Stomach (tissue), 9 donors: Measurements from ENCODE around the gene TNPO2. TPM values are rescaled to one million over a fixed set of nuclear protein-coding genes. Genes with fewer than 3 reads are reported as not detected.

Experiments used
- DNase-seq, 2 donors: peaks; one replicate each; pipeline versions ENCODE4 v3.0.0 to v3.0.0-alpha.2; 2013 to 2019
- H3K27ac ChIP-seq, 5 donors: fragments of 200-600 bp in 4 of 5; sonication (generic) in 4 of 5; one replicate each; pipeline ENCODE4 v1.5.1; 2013 to 2019; ENCODE audit warnings: mild to moderate bottlenecking in 1 of 5, moderate library complexity in 1 of 5
- H3K27me3 ChIP-seq, 3 donors: fragments of 200-600 bp; sonication (generic); one replicate each; pipeline ENCODE4 v1.5.1; 2017 to 2019; ENCODE audit warnings: mixed run types in 1 of 3
- H3K36me3 ChIP-seq, 4 donors: fragments of 200-600 bp; sonication (generic); 1 replicate in 3 of 4; 2 replicates in 1 of 4; pipeline ENCODE4 v1.5.1; 2016 to 2019
- H3K4me1 ChIP-seq, 4 donors: fragments of 200-600 bp; sonication (generic); one replicate each; pipeline ENCODE4 v1.5.1; 2016 to 2019
- H3K4me3 ChIP-seq, 4 donors: fragments of 200-600 bp; sonication (generic) in 3 of 4; one replicate each; pipeline ENCODE4 v1.5.1; 2016 to 2019; ENCODE audit warnings: mild to moderate bottlenecking in 1 of 4
- H3K9me3 ChIP-seq, 4 donors: fragments of 200-600 bp; sonication (generic); one replicate each; pipeline ENCODE4 v1.5.1; 2016 to 2019
- EP300 ChIP-seq: sonication (generic); formaldehyde crosslinking; IDR thresholded peaks from one replicate; pipeline ENCODE4 v1.6.1; 2017; ENCODE audit warnings: antibody characterized with exemption
- POLR2A ChIP-seq, 4 donors: fragments of 450-650 bp; IDR thresholded peaks; one replicate each; pipeline ENCODE4 v1.6.1; 2016; ENCODE audit warnings: antibody characterized with exemption in 4 of 4, control low read depth in 2 of 4, mild to moderate bottlenecking in 1 of 4, moderate library complexity in 1 of 4
- POLR2AphosphoS5 ChIP-seq, 3 donors: sonication (generic); formaldehyde crosslinking; IDR thresholded peaks; one replicate each; pipeline ENCODE4 v1.6.1; 2016; ENCODE audit warnings: antibody characterized with exemption in 3 of 3
- WGBS, 5 donors: extraction: QIAGEN DNeasy Blood & Tissue Kit in 3 of 5; methylation state at CpG; one replicate each; pipeline versions ENCODE4 v1.1.5 to v1.1.7; 2013 to 2018; 5-methylcytosine and 5-hydroxymethylcytosine counted together
- intact Hi-C: fragments of 100-400 bp; cut with DNase I; formaldehyde crosslinking; loops from one replicate; pipeline ENCODE4 v1.15.1; 2023; ENCODE audit warnings: low total_unique reads
- polyA plus RNA-seq, 3 donors: library from polyadenylated mRNA; stranded (reverse); fragments of 200-250 nt; gene quantifications; one replicate each; pipeline ENCODE4 v1.2.3, GENCODE V29; 2013
- total RNA-seq, 5 donors: library from RNA; depleted of rRNA; stranded (reverse); fragments of >200 nt; gene quantifications; one replicate each; pipeline versions ENCODE4 v1.1.0 to v1.2.3, GENCODE V29; 2014 to 2016
- TF ChIP-seq, protein P1 (sequence below), 7 experiments: fragments of 450-650 bp in 4 of 7; fragments of 200-600 bp in 3 of 7; sonication (generic) in 3 of 7; IDR thresholded peaks; one replicate each; pipeline ENCODE4 v1.5.1; 2016 to 2019; ENCODE audit warnings: antibody characterized with exemption in 7 of 7, control low read depth in 2 of 7, mild to moderate bottlenecking in 1 of 7
- donor health status: healthy with polysubstance abuse.
- donor health status: Bipolar disorder and iron deficiency.
- donor health status: healthy.

TNPO2 gene
- total and polyA plus RNA-seq, 8 donors, result 13.7 to 143 (median 21.4) TPM

GRCh38 chr19:12708641-12709040 is 15.1 kb downstream of the TNPO2 start:
- WGBS, 5 donors, result 87 to 97% (median 96%) methylated on average over 8 of the region's 8 CpGs
- no peak overlapping the region for H3K4me3 ChIP-seq
- intact Hi-C loops, result no loop called here
- H3K4me1 ChIP-seq, result no peaks in the 10 kb centered on the region
- no peaks in the 10 kb centered on the region for H3K9me3 ChIP-seq
- DNase-seq, result no peak
- no peak overlapping the region for H3K27ac ChIP-seq
- TF ChIP-seq EP300, result no peak
- TF ChIP-seq, protein P1, sequence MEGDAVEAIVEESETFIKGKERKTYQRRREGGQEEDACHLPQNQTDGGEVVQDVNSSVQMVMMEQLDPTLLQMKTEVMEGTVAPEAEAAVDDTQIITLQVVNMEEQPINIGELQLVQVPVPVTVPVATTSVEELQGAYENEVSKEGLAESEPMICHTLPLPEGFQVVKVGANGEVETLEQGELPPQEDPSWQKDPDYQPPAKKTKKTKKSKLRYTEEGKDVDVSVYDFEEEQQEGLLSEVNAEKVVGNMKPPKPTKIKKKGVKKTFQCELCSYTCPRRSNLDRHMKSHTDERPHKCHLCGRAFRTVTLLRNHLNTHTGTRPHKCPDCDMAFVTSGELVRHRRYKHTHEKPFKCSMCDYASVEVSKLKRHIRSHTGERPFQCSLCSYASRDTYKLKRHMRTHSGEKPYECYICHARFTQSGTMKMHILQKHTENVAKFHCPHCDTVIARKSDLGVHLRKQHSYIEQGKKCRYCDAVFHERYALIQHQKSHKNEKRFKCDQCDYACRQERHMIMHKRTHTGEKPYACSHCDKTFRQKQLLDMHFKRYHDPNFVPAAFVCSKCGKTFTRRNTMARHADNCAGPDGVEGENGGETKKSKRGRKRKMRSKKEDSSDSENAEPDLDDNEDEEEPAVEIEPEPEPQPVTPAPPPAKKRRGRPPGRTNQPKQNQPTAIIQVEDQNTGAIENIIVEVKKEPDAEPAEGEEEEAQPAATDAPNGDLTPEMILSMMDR (IDR thresholded peaks at IDR 0.05), result no peak
- TF ChIP-seq POLR2AphosphoS5 (IDR thresholded peaks at IDR 0.05), result no peak
- no peak for TF ChIP-seq POLR2A (IDR thresholded peaks at IDR 0.05)
- no peaks in the 10 kb centered on the region for H3K27me3 ChIP-seq
- H3K36me3 ChIP-seq, result peaks cover 79 to 97% (median 97%) of the 10 kb centered on the region in 4 donors

GRCh38 chr19:12706332-12706718 is 17.4 kb downstream of the TNPO2 start:
- no peaks in the 10 kb centered on the region for H3K4me1 ChIP-seq
- DNase-seq, result no peak
- no peak overlapping the region for H3K27ac ChIP-seq
- H3K36me3 ChIP-seq, result peaks cover 89 to 100% (median 100%) of the 10 kb centered on the region in 4 donors
- intact Hi-C loops, result no loop called here
- 92 to 96% (median 93%) methylated on average over 10 to 13 of the region's 13 CpGs for WGBS, 5 donors
- no peaks in the 10 kb centered on the region for H3K9me3 ChIP-seq
- no peak for TF ChIP-seq POLR2AphosphoS5 (IDR thresholded peaks at IDR 0.05)
- no peak for TF ChIP-seq POLR2A (IDR thresholded peaks at IDR 0.05)
- TF ChIP-seq, protein P1 (IDR thresholded peaks at IDR 0.05), result no peak
- TF ChIP-seq EP300, result no peak
- no peaks in the 10 kb centered on the region for H3K27me3 ChIP-seq
- no peak overlapping the region for H3K4me3 ChIP-seq

GRCh38 chr19:12705654-12706331 is 17.9 kb downstream of the TNPO2 start:
- no peaks in the 10 kb centered on the region for H3K27me3 ChIP-seq
- DNase-seq, result no peak
- no peak overlapping the region for H3K4me3 ChIP-seq
- H3K27ac ChIP-seq, result no peak overlapping the region
- TF ChIP-seq EP300, result no peak
- TF ChIP-seq POLR2AphosphoS5 (IDR thresholded peaks at IDR 0.05), result no peak
- TF ChIP-seq, protein P1 (IDR thresholded peaks at IDR 0.05), result no peak
- no peak for TF ChIP-seq POLR2A (IDR thresholded peaks at IDR 0.05)
- intact Hi-C loops, result no loop called here
- 87 to 93% (median 93%) methylated on average over 22 to 29 of the region's 29 CpGs for WGBS, 5 donors
- no peaks in the 10 kb centered on the region for H3K9me3 ChIP-seq
- no peaks in the 10 kb centered on the region for H3K4me1 ChIP-seq
- peaks cover 89 to 100% (median 100%) of the 10 kb centered on the region in 4 donors for H3K36me3 ChIP-seq

DNA sequence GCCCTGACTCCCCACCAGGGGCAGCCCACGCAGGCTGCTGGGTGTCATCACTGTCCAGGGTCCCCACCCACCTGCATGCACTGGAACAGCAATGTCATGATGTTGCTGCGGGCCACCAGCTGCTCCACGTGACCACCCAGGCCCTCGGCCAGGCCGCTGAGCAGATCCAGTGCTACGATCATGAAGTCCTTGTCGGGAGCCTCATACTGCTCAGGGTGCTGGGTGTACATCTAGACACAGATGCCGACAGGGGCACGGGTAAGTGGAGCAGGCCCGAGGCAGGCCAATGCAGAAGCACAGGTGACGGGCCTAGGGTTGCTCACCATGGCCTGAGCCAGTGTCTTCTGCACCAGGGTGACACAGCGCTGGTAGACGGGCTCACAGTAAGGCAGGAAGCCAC is 18.6 kb downstream of the TNPO2 start:
- no peak for TF ChIP-seq POLR2AphosphoS5 (IDR thresholded peaks at IDR 0.05)
- TF ChIP-seq EP300, result no peak
- TF ChIP-seq, protein P1 (IDR thresholded peaks at IDR 0.05), result no peak
- no peak for TF ChIP-seq POLR2A (IDR thresholded peaks at IDR 0.05)
- intact Hi-C loops, result no loop called here
- Histone ChIP-seq H3K4me1 (no peaks in the 10 kb centered on the region), H3K27me3 (no peaks in the 10 kb centered on the region), H3K27ac (no peak overlapping the region), H3K9me3 (no peaks in the 10 kb centered on the region), H3K36me3 (peaks cover 88 to 100% (median 100%) of the 10 kb centered on the region in 4 donors), H3K4me3 (no peak overlapping the region)
- 92 to 98% (median 95%) methylated on average over 8 to 13 of the region's 13 CpGs for WGBS, 5 donors
- no peak for DNase-seq
